Liver (tissue), 3 donors: Measurements from ENCODE around the gene CSRP1.

Experiments used
- FOXA1 ChIP-seq: IDR thresholded peaks from 2 replicates; pipeline ENCODE4 v1.6.1; 2016; ENCODE audit warnings: antibody characterized with exemption
- GABPA ChIP-seq, 2 donors: IDR thresholded peaks in 1 of 2; conservative IDR thresholded peaks in 1 of 2; 2 replicates each; pipeline ENCODE4 v1.6.1; 2016; ENCODE audit warnings: antibody characterized with exemption in 2 of 2, mild to moderate bottlenecking in 1 of 2, moderate library complexity in 1 of 2
- JUND ChIP-seq, 2 donors: IDR thresholded peaks; 2 replicates each; pipeline ENCODE4 v1.6.1; 2016; ENCODE audit warnings: antibody characterized with exemption in 2 of 2
- SP1 ChIP-seq: IDR thresholded peaks from 2 replicates; pipeline ENCODE4 v1.6.1; 2018; ENCODE audit warnings: antibody characterized with exemption, mild to moderate bottlenecking
- TAF1 ChIP-seq: conservative IDR thresholded peaks from 2 replicates; pipeline ENCODE4 v1.6.1; 2016; ENCODE audit warnings: antibody characterized with exemption, mild to moderate bottlenecking
- YY1 ChIP-seq: IDR thresholded peaks from 2 replicates; pipeline ENCODE4 v1.6.1; 2016; ENCODE audit warnings: antibody characterized with exemption, mild to moderate bottlenecking
- TF ChIP-seq, protein P1 (sequence below): fragments of 150-350 bp; IDR thresholded peaks from 2 replicates; pipeline ENCODE4 v1.5.1; 2017; ENCODE audit warnings: improper control_type of control experiment, low read depth, low read length; ENCODE audit not compliant: missing input control
- TF ChIP-seq, protein P2 (sequence below): IDR thresholded peaks from 2 replicates; pipeline ENCODE4 v1.6.1; 2016; ENCODE audit warnings: antibody characterized with exemption
- TF ChIP-seq, protein P3 (sequence below): IDR thresholded peaks from 2 replicates; pipeline ENCODE4 v1.6.1; 2016; ENCODE audit warnings: antibody characterized with exemption
- TF ChIP-seq, protein P4 (sequence below): IDR thresholded peaks from 2 replicates; pipeline ENCODE4 v1.6.1; 2016; ENCODE audit warnings: antibody characterized with exemption, mild to moderate bottlenecking
- donor health status: healthy.
- donor health status: healthy.

DNA sequence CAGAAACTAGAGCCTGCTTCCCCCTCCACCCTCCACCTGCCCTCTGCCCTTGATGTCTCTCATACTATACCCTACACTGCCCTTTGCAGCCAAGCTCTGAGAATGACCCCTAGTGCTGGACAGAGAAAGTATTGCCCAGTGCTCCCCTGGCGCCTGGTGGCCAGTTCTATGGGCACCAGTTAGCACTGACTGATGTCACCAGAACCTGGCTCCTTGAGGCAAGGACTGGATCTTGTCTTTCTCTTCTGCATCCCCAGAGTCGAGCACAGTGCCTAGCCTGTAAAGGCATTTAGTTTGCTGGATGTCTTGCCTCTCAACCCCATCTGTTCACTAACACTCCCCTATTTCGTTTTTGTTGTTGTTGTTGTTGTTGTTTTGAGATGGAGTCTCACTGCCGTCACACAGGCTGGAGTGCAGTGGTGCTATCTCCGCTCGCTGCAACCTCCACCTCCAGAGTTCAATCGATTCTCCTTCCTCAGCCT is 43.8 kb downstream of the CSRP1 start:
- TF ChIP-seq, protein P1, sequence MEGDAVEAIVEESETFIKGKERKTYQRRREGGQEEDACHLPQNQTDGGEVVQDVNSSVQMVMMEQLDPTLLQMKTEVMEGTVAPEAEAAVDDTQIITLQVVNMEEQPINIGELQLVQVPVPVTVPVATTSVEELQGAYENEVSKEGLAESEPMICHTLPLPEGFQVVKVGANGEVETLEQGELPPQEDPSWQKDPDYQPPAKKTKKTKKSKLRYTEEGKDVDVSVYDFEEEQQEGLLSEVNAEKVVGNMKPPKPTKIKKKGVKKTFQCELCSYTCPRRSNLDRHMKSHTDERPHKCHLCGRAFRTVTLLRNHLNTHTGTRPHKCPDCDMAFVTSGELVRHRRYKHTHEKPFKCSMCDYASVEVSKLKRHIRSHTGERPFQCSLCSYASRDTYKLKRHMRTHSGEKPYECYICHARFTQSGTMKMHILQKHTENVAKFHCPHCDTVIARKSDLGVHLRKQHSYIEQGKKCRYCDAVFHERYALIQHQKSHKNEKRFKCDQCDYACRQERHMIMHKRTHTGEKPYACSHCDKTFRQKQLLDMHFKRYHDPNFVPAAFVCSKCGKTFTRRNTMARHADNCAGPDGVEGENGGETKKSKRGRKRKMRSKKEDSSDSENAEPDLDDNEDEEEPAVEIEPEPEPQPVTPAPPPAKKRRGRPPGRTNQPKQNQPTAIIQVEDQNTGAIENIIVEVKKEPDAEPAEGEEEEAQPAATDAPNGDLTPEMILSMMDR, result no peak
- TF ChIP-seq SP1, result no peak
- no peak for TF ChIP-seq TAF1
- TF ChIP-seq YY1, result no peak
- no peak for TF ChIP-seq GABPA (IDR thresholded peaks at IDR 0.05 in 1 of 2, conservative IDR thresholded peaks at IDR 0.05 in 1 of 2)
- TF ChIP-seq, protein P2, sequence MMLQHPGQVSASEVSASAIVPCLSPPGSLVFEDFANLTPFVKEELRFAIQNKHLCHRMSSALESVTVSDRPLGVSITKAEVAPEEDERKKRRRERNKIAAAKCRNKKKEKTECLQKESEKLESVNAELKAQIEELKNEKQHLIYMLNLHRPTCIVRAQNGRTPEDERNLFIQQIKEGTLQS, result no peak
- TF ChIP-seq JUND (IDR thresholded peaks at IDR 0.05), result no peak
- TF ChIP-seq, protein P3, sequence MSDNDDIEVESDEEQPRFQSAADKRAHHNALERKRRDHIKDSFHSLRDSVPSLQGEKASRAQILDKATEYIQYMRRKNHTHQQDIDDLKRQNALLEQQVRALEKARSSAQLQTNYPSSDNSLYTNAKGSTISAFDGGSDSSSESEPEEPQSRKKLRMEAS, result no peak
- TF ChIP-seq, protein P4, sequence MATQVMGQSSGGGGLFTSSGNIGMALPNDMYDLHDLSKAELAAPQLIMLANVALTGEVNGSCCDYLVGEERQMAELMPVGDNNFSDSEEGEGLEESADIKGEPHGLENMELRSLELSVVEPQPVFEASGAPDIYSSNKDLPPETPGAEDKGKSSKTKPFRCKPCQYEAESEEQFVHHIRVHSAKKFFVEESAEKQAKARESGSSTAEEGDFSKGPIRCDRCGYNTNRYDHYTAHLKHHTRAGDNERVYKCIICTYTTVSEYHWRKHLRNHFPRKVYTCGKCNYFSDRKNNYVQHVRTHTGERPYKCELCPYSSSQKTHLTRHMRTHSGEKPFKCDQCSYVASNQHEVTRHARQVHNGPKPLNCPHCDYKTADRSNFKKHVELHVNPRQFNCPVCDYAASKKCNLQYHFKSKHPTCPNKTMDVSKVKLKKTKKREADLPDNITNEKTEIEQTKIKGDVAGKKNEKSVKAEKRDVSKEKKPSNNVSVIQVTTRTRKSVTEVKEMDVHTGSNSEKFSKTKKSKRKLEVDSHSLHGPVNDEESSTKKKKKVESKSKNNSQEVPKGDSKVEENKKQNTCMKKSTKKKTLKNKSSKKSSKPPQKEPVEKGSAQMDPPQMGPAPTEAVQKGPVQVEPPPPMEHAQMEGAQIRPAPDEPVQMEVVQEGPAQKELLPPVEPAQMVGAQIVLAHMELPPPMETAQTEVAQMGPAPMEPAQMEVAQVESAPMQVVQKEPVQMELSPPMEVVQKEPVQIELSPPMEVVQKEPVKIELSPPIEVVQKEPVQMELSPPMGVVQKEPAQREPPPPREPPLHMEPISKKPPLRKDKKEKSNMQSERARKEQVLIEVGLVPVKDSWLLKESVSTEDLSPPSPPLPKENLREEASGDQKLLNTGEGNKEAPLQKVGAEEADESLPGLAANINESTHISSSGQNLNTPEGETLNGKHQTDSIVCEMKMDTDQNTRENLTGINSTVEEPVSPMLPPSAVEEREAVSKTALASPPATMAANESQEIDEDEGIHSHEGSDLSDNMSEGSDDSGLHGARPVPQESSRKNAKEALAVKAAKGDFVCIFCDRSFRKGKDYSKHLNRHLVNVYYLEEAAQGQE, result no peak
- no peak for TF ChIP-seq FOXA1
